GM12865 (cell line): ENCODE results near the gene CCNY.

ENCODE experiments used
- DNase-seq: peaks from one replicate; pipeline ENCODE4 v3.0.0; 2010; ENCODE audit warnings: low read depth
- H3K4me3 ChIP-seq: 2 replicates; pipeline ENCODE4 v1.5.1; 2011; ENCODE audit warnings: mild to moderate bottlenecking, low read depth, low read length, control low read depth
- CTCF ChIP-seq: IDR thresholded peaks from 2 replicates; pipeline ENCODE4 v1.5.1; 2011; ENCODE audit warnings: low read length, control low read depth, low read depth, inconsistent platforms; ENCODE audit not compliant: insufficient read depth; ENCODE audit errors: missing control alignments

Gene CCNY

GRCh38 chr10:35445150-35445884 is 109.0 kb downstream of the CCNY start:
- H3K4me3 ChIP-seq = no peak overlapping the region
- no peak for TF ChIP-seq CTCF
- DNase-seq = no peak

GRCh38 chr10:35446439-35446838 is 110.1 kb downstream of the CCNY start:
- no peak for DNase-seq
- no peak overlapping the region for H3K4me3 ChIP-seq
- no peak for TF ChIP-seq CTCF

- TF ChIP-seq CTCF = no peak
- no peak for DNase-seq
- H3K4me3 ChIP-seq = no peak overlapping the region
Observed at GRCh38 chr10:35447693-35448407, 111.5 kb downstream of the CCNY start.

- no peak overlapping the region for H3K4me3 ChIP-seq
- DNase-seq = no peak
- TF ChIP-seq CTCF = no peak
Observed at GRCh38 chr10:35448687-35449662, 112.7 kb downstream of the CCNY start.

GRCh38 chr10:35449944-35450343 is 113.6 kb downstream of the CCNY start:
- H3K4me3 ChIP-seq = no peak overlapping the region
- no peak for TF ChIP-seq CTCF
- no peak for DNase-seq

- no peak for TF ChIP-seq CTCF
- DNase-seq = peak; percentile 80
- H3K4me3 ChIP-seq = no peak overlapping the region
Observed at GRCh38 chr10:35451151-35452016, 115.1 kb downstream of the CCNY start.
